Stimulated activated CD4-positive, alpha-beta T cell treated with anti-CD3 and anti-CD28 coated beads, Interleukin-4, amount 100 ng/mL, for 1 hour (primary cell): Measurements from ENCODE around the gene TRMO.
A peak's percentile ranks its signal among the peaks of the same experiment; 100 is the strongest.

Source experiments
- DNase-seq: peaks from one replicate; pipeline ENCODE4 v3.0.0-alpha.2; 2020

TRMO gene

DNA sequence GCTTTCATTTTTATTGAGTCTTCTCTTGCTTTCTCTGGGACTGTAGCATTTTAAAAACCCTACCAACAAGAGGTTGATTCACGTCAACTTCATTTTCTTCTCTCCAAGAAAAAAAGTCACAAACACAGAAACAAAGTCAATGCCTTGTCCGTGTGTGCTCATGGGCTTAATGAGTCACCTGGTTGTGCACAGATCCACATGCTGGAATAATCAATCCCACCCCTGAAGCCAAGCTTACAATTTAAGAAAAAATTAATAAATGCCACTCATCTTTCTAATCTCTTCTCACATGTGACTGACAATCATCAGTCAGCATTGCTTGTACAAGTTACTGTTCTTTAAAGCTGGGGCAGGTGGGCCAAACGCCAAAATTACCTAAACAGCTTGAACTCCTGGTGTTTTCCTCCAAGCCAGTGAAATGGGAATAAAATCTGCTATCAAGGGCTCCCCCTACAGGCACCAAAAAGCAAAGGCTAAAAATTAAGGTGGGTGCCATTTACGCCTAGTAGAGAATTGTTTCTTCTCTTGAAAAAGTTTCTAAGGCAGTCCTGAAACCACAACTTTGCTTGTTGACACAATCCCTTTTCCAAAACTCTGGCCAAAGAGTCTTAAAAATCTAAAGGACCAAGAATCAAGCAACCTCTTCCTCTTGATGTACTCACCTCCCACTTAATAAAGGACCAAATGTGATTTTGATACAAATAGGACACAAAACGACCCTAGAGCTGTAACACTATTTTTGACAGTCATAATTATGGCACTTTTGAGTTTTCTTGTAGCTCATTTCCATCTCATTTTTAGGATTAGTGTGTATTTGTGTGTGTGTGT is 21.3 kb downstream of the TRMO start:
- DNase-seq: no peak

DNA sequence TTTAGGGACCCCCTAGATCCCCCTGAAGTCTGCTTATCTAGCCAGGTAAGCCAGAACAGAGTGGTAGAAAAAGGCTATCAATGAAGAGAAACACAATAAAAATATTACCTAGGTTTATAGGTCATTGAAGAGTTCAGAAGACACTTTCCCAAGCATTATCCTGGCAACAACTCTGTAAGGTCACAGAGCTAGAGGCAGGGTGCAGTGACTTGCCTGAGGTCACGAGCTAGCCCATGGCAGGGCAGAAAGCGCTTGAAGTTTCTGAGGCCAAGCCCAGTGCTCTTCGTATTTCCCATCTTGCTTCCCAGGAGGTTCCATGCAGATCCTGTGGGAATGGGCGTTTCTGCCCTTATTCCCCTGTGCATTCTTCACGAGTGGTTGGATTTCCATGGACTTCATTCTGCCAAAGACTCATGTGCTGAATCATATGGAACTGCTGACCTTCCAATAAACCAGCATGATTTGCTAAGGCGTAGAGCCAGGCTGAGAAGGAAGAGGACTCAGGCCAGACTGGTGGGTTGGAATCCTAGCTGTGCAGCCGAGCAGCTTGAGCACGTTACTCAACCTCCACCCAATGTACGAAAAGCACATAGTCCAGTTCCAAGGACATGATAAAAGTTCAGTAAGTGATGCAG is 22.1 kb downstream of the TRMO start:
- DNase-seq: no peak

DNA sequence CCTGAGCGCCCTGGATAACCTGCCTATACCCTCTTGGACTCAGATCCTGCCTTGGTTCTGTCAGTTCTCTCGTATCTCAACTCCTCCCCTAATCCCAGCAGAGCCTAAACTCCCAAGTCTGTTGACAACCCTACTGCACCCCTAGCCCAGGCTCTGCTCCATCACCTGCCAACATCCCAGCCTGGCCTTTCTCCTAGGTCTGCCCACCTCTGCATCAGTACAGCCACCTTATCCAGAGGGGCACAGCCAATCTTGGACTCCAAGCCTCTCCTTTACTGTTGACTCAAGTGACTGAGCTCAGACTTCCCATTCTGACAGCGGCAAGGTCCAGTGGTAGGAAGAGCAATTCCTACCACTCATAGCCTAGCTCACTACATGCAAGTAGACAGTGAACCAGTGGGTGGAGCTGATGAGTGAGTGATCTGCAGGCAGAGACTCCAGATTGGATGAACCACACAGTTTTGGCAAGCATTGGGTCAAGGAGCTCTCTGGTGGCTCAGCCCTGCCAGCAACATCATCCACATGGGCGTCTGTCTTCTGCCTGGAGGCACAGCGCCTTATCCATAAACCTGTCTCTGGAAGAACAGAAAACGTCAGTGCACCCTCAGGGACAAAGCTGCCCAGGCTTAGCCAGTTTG is 26.5 kb downstream of the TRMO start:
- no peak for DNase-seq

DNA sequence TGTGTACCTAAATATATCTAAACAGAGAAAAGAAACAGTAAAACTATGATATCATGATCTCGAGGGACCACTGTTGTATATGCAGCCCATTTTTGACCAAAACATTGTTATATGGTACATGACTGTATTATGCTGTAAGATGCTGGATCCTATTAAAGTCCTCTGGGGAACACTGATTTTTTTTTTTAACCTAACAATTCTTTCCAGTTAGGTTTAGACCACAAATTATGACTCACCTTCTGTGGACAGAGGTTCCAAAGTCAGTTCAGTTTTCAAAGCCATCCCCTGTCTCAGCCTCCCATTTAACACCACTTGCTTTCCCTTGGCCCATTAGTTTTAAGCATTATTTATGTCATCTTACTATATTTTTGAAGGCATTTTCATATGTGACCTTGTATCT is 27.1 kb downstream of the TRMO start:
- DNase-seq: no peak

DNA sequence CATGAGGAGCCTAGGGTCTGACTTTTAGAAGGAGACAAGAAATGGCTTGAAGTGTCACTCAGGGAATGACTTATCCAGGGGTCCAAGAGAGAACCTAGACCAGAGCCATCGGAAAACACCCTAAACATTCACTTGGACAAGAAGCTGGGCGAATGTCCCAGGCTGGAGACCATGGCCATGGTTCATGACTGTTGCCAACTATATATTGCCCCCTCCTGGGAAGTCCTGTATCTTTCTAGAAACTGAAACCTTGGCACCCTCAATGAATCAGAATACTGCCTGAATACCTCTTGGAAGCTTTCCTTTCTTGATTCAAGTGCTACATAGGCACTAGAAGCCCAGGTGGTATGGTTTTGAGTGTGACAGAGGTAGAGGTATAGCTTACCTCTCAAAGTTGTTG is 29.9 kb downstream of the TRMO start:
- no peak for DNase-seq

DNA sequence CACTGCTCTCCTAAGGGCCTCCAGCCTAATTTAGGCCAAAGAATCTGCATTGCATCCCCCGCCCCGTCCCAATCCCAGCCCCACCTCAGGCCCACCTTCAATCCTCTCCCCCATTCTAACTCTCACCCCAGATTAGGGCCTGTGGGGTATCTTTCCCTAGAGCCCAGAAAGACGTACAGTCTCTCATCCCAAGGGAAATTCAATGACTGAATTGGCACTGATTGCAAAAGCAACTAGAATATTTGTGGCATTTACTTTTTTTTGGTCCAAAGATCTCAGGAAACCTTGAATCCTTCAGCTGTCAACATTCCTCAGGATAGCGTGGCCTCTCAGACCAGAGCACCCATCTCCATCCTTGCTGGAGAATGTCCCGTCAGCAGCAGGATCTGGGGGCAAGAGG is 30.6 kb downstream of the TRMO start:
- DNase-seq: no peak

DNA sequence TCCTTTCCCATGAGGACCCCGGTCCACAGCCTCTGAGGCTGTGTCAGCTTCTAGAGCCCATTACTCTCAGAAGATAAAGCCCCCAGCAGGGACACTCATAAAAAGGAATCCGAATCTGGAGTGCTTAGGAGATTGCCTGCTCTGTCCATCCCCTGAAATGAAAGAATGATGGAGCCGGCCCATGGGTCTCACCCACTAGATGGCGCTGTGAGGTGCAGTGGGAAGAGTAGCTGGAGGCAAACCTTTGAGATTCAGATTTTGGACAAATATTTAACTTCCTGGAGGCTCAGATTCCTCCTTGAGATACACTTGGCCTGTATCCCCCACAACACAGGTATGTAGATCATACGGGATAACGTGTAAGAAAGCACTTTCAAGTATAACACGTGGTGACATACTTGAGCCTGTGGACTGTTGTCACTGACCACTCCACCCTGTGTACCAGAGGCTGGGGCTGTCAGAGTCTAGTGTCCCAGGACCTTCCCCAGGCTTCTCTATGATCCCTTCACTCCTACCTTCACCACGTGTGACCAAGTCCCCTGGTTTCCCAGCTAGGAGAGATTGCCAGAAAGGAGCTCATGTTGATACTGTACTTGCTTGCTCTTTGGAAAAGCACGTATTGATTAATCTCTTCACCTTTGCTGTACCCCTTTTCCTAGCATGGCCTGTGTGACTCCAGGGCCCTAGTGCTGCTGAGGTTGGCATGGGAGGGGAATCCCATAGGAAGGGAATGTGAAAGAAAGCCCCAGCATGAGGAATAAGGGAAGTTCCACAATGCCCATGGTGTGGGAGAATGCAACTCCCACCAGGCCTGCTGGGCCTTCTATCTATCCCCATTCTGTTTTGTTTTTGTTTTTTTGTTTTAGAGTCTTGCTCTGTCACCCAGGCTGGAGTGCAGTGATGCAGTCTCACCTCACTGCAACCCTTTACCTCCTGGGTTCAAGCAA is 32.1 kb downstream of the TRMO start:
- peak; percentile 65 for DNase-seq

DNA sequence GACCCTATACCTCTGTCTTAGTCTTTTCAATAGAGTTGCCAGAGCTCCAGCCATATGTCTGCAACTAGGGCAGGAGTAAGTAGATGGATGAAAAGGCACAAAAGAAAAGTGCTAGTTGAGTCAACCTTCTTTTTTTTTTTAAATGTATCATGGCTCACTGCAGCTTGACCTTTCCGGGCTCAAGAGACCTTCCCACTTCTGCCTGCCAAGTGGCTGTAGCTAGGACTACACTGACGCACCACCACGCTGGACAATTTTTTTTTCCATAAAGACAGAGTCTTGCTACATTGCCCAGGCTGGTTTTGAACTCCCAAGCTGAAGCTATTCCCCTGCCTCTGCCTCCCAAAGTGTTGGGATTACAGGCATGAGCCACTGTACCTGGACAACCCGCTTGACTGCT is 42.0 kb downstream of the TRMO start:
- no peak for DNase-seq

DNA sequence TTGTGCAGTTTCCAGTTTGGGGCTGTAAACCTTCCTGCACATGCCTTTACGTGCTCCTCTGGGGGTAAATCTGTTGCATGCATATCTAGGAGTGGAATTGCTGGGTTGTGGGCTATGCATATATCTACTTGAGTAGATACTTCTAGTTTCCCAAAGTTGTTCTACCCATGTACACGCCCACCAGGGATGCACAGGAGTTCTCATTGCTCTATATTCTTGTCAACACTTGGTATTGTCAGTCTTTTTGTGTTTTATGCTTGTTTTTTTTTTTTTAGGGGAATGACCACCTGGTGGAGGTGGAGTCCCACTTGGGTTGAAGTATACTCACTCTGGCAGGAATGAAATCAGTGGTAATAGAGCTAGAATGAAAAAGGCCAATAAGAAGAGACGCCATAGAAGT is 46.2 kb downstream of the TRMO start:
- no peak for DNase-seq

DNA sequence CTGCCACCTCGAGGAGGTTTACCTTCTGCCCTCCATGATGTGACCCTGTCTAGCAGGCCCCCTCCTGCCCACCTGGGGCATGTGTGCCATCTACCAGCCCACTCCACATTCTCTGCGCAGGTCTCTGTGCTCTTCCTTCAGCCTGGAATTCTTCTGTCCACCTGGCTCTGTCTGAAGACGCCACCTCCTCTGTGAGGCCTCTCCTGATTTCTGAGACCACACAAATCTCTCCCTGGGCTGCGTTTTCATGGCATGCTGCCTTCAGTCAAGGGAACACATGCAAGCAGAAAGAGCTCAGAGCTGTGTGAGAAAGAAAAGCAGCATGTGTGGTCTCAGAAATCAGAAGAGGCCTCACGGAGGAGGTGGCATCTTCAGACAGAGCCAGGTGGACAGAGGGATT is 47.2 kb downstream of the TRMO start:
- no peak for DNase-seq

DNA sequence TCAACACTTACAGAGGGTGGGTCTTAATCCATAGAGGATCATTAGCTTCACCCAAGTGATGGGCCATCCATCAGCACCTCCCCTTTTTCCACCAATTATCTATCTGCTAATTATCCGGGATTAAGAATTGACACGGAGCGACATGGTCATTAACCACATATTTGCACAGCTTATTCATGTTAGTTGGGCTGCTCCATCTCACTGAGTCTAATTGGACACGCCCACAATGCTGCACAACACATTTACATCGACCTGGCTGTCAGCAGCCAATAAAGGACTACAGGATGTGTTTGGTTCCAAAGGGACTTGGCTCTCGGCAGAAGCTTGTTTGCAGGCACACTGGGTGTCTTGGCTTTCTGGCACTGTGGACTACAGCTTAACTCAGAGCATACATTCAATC is 47.7 kb downstream of the TRMO start:
- no peak for DNase-seq

DNA sequence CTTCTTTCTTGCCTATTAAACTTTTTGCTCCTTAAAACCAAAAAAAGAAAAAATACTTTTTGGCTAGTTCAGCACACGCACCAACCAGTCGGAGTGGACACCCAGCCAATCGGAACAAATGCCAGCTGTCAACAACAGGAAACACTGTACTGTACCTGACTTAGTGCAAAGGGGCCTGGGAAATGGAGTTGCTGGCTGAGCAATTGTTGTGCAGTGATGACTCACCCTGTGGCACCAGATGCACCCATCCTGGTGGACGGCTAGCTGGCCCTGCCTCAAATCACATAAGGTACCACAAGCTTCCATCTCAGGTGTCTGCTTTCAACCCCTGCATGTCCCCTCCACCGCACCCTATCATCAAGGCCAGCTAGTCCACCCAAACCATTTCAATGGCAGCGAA is 48.4 kb downstream of the TRMO start:
- DNase-seq: no peak

DNA sequence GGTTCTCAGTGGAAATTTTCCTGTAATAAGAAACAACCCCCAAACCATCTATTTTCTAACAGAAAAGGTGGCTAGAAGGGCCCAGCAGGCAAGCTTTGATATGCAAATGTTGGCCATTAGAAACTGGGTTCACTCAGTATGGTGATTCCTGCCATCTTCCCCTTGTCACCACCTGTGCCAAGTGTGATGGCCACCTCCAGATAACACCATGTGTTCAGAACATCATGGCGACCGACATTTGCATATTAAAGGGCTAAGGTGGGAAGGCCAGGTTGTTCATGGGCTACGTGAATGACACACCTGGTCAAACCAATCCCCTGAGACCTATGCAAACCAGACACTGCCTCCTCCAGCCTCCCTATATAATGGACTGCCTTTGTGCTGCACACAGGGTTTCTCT is 48.9 kb downstream of the TRMO start:
- no peak for DNase-seq

DNA sequence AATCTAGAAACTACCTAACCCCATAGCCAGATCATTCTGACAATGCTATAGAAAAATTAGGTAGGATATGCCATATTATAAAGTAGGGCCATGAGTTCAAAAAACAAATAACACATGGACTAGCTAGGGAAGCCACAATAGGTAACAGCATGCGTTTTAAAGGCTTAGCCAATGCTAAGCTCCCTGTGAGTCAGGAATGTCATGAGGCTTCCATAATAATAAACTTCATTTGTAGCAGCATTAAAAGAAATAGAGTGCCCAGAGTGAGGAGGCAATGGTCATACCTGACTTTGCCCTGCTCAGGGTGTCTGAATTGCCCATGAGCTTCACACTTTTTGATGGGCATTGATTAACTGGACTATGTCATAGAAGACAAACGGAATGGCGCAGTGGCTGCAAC is 53.4 kb downstream of the TRMO start:
- DNase-seq: no peak

DNA sequence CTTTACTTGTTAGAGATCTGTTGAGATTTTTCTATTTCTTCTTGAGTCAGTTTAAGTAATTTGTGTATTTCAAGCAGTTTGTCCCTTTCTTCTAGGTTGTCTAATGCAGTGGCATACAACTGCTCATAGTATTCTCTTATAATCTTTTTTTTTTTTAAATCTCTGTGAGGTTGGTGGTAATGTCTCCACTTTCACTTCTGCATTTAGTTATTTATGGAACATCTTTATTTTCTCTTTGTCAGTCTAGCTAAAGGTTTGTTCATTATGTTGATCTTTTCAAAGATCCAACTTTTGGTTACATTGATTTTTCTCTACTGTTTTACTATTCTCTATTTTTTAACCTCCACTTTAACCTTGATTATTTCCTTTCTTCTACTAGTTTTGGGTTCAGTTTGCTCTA is 55.5 kb downstream of the TRMO start:
- DNase-seq: no peak

DNA sequence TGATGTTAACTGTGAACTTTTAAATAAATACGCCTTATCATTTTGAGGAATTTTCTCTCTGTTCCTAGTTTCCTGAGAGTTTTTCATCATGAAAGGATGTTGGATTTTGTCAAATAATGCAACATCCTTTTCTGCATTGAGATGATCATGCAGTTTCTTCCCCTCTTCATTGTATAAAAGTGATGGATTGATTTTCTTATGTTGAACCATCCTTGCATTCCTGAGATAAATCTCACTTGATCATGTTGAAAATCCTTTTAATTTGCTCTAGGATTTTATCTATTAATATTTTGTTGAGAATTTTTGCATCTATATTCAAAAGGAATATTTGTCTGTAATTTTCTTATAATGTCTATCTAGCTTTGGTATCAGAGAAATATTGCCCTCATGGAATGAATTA is 56.0 kb downstream of the TRMO start:
- no peak for DNase-seq

DNA sequence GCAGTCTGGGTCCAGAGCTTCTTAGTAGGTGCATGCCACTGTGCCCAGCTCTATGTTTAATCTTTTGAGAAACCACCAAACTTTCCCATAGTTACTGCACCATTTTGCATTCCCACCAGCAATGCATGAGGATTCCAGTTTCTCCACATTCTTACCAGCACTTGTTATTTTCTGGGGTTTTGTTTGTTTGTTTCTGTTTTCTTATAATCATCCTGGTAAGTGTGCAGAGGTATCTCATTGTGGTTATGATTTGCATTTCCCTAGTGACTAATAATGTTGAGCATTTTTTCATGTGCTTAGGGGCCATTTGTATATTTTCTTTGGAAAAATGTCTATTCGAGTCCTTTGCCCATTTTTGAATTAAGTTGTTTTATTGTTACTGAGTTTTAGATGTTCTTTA is 57.9 kb downstream of the TRMO start:
- no peak for DNase-seq

DNA sequence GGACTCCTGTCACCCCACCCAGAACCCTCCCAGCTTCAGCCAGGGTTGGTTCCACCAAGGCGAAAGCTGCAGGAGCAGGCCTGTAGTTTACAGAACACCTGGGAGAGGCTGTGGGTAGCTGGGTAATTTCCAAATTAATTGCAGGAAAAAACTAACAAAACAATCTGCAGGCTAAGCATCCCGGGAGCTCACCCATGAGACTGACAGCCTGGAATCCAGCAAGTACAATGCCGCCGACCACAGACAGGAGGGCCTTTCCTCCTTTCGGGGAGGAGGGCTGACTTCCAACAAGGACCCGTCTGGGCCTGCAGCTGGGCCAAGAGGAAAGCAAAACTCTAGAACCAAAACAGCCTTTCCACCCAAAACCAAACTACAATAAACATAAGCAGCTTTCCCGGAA is 59.0 kb downstream of the TRMO start:
- no peak for DNase-seq

DNA sequence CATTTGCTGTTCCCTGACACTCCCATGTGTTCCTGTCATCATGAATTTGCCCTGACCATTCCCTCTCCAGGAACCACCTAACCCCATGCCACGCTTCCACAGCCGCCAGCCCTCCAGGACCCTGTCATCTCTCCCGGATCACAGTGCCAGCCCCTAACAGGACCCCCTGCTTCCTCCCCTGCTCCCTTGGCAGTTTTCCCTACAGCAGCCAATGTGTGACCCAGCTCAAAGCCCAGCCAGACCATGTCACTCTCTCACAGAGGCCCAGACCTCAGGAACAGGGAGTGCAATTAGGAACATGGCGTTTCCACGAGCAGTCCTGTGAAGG is 61.2 kb downstream of the TRMO start:
- DNase-seq: no peak

DNA sequence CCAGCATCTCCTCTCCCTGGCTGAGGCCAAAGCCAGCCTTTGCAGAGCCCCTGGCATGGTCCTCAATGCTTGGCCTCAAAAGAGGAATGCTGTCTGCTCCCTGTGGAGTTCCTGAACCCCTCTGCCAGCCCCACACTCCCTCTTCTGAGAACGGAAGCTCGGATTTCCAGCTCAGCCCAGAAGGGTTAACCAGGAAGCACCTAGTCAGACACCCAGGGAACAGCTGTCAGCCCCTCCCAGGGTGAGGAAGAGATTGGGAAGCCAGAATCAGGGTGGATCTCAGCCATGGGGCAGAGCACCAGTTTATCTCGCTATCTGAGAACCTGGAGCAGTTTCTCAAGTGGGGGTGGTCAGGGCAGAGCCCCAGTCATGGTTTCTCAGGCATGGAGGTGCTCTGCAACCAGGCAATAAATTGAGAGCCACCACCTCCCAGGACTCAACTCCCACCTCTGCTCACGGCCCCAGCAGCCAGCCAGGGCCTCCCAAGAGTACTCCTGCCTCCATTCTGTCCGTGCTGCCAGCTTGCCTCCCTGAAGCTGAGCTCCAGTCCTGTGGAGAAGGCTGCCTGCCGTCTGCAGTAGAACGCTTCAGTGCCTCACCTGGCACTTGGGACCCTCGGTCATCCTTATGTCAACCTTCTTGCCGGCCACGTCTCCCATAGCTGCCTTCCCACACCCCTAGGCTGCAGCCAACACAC is 61.7 kb downstream of the TRMO start:
- DNase-seq: no peak

DNA sequence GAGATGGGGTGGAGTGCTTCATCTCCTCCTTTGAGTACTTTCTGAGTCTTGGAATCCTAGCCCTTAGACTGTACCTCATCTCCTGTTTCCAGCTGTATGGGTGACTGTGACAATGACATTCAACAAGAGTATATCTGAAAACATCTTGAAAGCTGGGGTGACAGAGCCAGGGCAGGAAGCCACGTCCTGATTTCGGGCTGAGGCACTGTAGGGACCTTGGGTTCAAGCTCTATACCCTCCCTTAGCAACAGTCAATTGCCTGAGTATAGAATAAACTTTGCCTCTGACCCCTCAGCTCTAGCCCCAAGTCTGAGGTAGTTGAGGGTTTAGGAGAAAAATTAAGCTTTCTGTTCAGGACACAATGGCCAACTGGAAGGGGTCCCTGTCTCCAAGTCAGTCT is 63.0 kb downstream of the TRMO start:
- no peak for DNase-seq

DNA sequence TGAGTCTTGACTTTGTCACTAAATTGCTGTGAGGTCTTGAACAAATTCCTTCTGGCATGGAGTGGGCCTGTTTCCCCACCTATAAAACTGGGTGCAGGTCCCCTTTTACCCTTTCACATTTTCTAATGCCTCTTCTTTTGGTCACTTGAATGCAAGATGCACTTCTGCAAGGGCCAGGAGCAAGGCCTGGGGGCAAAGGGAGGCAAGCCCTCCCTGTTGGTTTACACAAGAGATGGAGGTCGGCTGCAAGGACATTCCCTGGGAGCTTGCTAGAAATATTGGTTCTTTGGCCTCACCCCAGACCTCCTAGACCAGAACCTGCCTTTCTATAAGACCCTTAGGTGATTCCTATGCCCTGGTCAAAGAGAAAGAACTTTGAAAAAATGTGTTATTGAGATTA is 63.5 kb downstream of the TRMO start:
- no peak for DNase-seq

DNA sequence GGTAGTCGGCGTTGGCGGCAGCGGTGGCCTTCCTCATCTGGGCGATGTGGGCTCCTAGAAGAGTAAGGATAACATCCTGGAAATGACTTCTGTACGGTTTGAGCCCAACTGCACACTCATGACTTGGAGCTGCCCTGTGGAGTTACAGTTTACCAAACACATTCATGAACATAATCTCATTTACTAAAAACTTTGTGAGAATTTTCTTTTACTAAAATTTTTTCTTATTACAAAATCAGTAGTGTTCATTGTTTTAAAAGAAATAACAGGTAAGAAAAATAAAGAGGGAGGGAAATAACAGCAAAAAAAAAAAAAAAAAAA is 63.9 kb downstream of the TRMO start:
- DNase-seq: no peak
